Astrocyte (in vitro differentiated cells and primary cell): Measurements from ENCODE around the gene RTKN2.

Experiments used
- EZH2 ChIP-seq: IDR thresholded peaks from 2 replicates; pipeline ENCODE4 v1.6.1; 2012; ENCODE audit warnings: mild to moderate bottlenecking, low read length, inconsistent platforms; ENCODE audit not compliant: insufficient read depth
- TF ChIP-seq, protein P1 (sequence below): IDR thresholded peaks from 2 replicates; pipeline ENCODE4 v1.5.1; 2011; ENCODE audit warnings: low read depth, mild to moderate bottlenecking, inconsistent platforms, low read length, moderate library complexity; ENCODE audit not compliant: insufficient read depth

DNA sequence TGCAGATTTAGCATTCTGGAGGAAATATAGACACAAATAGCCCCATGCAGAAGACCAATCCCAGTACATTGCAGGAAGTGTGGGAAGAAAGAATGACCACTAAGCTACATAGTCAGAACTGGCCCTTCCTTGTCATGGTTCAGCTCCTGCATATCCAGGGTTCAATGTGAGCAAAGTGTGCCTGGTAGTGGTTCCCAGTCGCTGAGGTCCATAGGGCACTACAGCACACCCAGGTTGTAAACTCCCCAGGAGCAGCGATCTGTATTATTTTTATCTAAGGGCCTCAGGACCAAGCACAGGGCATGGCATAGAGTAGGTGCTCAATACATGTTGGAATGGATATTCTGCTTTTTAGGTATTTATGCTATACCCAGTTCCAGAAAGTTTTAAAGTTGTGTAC, 114.4 kb downstream of the RTKN2 start:
- TF ChIP-seq, protein P1, sequence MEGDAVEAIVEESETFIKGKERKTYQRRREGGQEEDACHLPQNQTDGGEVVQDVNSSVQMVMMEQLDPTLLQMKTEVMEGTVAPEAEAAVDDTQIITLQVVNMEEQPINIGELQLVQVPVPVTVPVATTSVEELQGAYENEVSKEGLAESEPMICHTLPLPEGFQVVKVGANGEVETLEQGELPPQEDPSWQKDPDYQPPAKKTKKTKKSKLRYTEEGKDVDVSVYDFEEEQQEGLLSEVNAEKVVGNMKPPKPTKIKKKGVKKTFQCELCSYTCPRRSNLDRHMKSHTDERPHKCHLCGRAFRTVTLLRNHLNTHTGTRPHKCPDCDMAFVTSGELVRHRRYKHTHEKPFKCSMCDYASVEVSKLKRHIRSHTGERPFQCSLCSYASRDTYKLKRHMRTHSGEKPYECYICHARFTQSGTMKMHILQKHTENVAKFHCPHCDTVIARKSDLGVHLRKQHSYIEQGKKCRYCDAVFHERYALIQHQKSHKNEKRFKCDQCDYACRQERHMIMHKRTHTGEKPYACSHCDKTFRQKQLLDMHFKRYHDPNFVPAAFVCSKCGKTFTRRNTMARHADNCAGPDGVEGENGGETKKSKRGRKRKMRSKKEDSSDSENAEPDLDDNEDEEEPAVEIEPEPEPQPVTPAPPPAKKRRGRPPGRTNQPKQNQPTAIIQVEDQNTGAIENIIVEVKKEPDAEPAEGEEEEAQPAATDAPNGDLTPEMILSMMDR = no peak
- TF ChIP-seq EZH2 = no peak
